WTC11 (cell line): Measurements from ENCODE around the gene UCKL1. TPM values are rescaled to one million over a fixed set of nuclear protein-coding genes. Genes with fewer than 3 reads are reported as not detected.

Experiments used
- ATAC-seq: fragments of 200-7000 bp; cut with Tn5 transposase; 2 replicates; pipeline ENCODE4 v1.10.0; 2021; ENCODE audit warnings: mild to moderate bottlenecking, moderate library complexity
- CTCF ChIA-PET: fragments of 300-600 bp; sonication (Branson Sonifier 250); formaldehyde crosslinking; loops from one replicate; lab custom pipeline; 2021; ENCODE audit warnings: antibody characterized with exemption; lab: Charles Lee
- POLR2A ChIA-PET: fragments of 350-600 bp; sonication (Branson Sonifier 250); formaldehyde crosslinking; loops from one replicate; lab custom pipeline; 2021; ENCODE audit warnings: antibody characterized with exemption; lab: Charles Lee
- DNase-seq: peaks from one replicate; pipeline ENCODE4 v3.0.0; 2021; ENCODE audit warnings: low spot score
- H3K27ac Mint-ChIP-seq: 2 replicates; pipeline ENCODE4 v1.8.0; 2021; ENCODE audit warnings: mixed read lengths
- H3K27me3 Mint-ChIP-seq: 2 replicates; pipeline ENCODE4 v1.8.0; 2021; ENCODE audit warnings: low read depth, mild to moderate bottlenecking, moderate library complexity, mixed read lengths
- H3K36me3 Mint-ChIP-seq: 2 replicates; pipeline ENCODE4 v1.8.0; 2021; ENCODE audit warnings: mixed read lengths
- H3K4me1 Mint-ChIP-seq: 2 replicates; pipeline ENCODE4 v1.8.0; 2022; ENCODE audit warnings: mixed read lengths
- H3K4me3 Mint-ChIP-seq: 2 replicates; pipeline ENCODE4 v1.8.0; 2021; ENCODE audit warnings: mild to moderate bottlenecking, moderate library complexity, mixed read lengths
- H3K9me3 Mint-ChIP-seq: 2 replicates; pipeline ENCODE4 v1.8.0; 2021; ENCODE audit warnings: mixed read lengths
- AR ChIP-seq: fragments of 250-450 bp; sonication (Bioruptor Pico); IDR thresholded peaks from 2 replicates; pipeline ENCODE4 v1.9.0; 2021; ENCODE audit warnings: mild to moderate bottlenecking
- ATF2 ChIP-seq: sonication (generic); formaldehyde crosslinking; IDR thresholded peaks from 2 replicates; pipeline ENCODE4 v1.8.1; 2022; ENCODE audit warnings: low read depth, missing genetic modification reagents, borderline replicate concordance
- CDX4 ChIP-seq: fragments of 250-450 bp; sonication (Bioruptor Pico); IDR thresholded peaks from 2 replicates; pipeline ENCODE4 v1.9.0; 2021; ENCODE audit warnings: moderate library complexity, mild to moderate bottlenecking, inconsistent platforms, borderline replicate concordance
- HMGA2 ChIP-seq: fragments of 250-450 bp; sonication (Bioruptor Pico); IDR thresholded peaks from 2 replicates; pipeline ENCODE4 v1.4.0; 2021; ENCODE audit warnings: mild to moderate bottlenecking, moderate library complexity
- KAT7 ChIP-seq: sonication (generic); formaldehyde crosslinking; IDR thresholded peaks from 2 replicates; pipeline ENCODE4 v1.8.1; 2023; ENCODE audit warnings: missing genetic modification reagents, mild to moderate bottlenecking, borderline replicate concordance
- NFE2L1 ChIP-seq: sonication (generic); formaldehyde crosslinking; IDR thresholded peaks from 2 replicates; pipeline ENCODE4 v1.8.1; 2023; ENCODE audit warnings: missing genetic modification reagents
- OVOL2 ChIP-seq: fragments of 250-450 bp; sonication (Bioruptor Pico); IDR thresholded peaks from 2 replicates; pipeline ENCODE4 v1.9.0; 2021; ENCODE audit warnings: mild to moderate bottlenecking, borderline replicate concordance
- RORB ChIP-seq: fragments of 250-450 bp; sonication (Bioruptor Pico); IDR thresholded peaks from 2 replicates; pipeline ENCODE4 v1.9.0; 2021; ENCODE audit warnings: mild to moderate bottlenecking
- SMAD4 ChIP-seq: sonication (generic); formaldehyde crosslinking; IDR thresholded peaks from 2 replicates; pipeline ENCODE4 v1.8.0; 2022; ENCODE audit warnings: mild to moderate bottlenecking, missing genetic modification reagents
- STAT6 ChIP-seq: sonication (generic); formaldehyde crosslinking; conservative IDR thresholded peaks from 2 replicates; pipeline ENCODE4 v1.8.1; 2023; ENCODE audit warnings: mild to moderate bottlenecking, low read depth, missing genetic modification reagents, moderate library complexity
- ZBTB21 ChIP-seq: sonication (generic); formaldehyde crosslinking; IDR thresholded peaks from 2 replicates; pipeline ENCODE4 v1.8.1; 2023; ENCODE audit warnings: mild to moderate bottlenecking, missing genetic modification reagents, borderline replicate concordance
- ZMAT4 ChIP-seq: fragments of 250-450 bp; sonication (Bioruptor Pico); IDR thresholded peaks from 2 replicates; pipeline ENCODE4 v1.9.0; 2021; ENCODE audit warnings: mild to moderate bottlenecking
- ZNF281 ChIP-seq: sonication (generic); formaldehyde crosslinking; IDR thresholded peaks from 2 replicates; pipeline ENCODE4 v1.8.0; 2023; ENCODE audit warnings: mild to moderate bottlenecking, missing genetic modification reagents
- ZNF512 ChIP-seq: sonication (generic); formaldehyde crosslinking; IDR thresholded peaks from 2 replicates; pipeline ENCODE4 v1.8.1; 2022; ENCODE audit warnings: missing genetic modification reagents, borderline replicate concordance
- total RNA-seq: library from RNA; stranded (reverse); gene quantifications from 3 replicates; pipeline ENCODE4 v1.2.3, GENCODE V29; 2021

Gene UCKL1
- total RNA-seq, 1 experiment from 2014 or later = 51.2 TPM

GRCh38 chr20:63956664-63957003 is 418 bp upstream of the UCKL1 start (continued):
- TF ChIP-seq ZNF281 (CRISPR knock-in tag) (no peak), AR (CRISPR knock-in tag) (no peak)

- peak; percentile 32 for DNase-seq
- H3K27ac Mint-ChIP-seq = no peak overlapping the region
- no peak for ATAC-seq
- no peaks in the 10 kb centered on the region; the same call in none of the 2 replicates for H3K36me3 Mint-ChIP-seq
- CTCF ChIA-PET = interaction anchor here (0.6 to 5.0 kb wide), 9 partner anchors 18 to 417 kb away, joined by 3 to 54 read pairs (median 5); partner anchors contain the start of genes PRPF6 and SAMD10
- POLR2A ChIA-PET = interaction anchor here (0.7 kb wide), 1 partner anchor 115 kb away, joined by 3 read pairs; no protein-coding TSS in a partner anchor
- no peaks in the 10 kb centered on the region for H3K27me3 Mint-ChIP-seq
- TF ChIP-seq ZNF512 (CRISPR knock-in tag) (no peak), ZNF281 (CRISPR knock-in tag) (0 out of 2 replicates have a peak, but pooled peaks have one; percentile 17)
- peaks cover 20% of the 10 kb centered on the region for H3K4me1 Mint-ChIP-seq
- H3K4me3 Mint-ChIP-seq = peak overlapping the region; percentile 79
- no peaks in the 10 kb centered on the region for H3K9me3 Mint-ChIP-seq
Measured at GRCh38 chr20:63955281-63955826, 862 bp downstream of the UCKL1 start.

- no peaks in the 10 kb centered on the region; the same call in 1 of the 2 replicates for H3K36me3 Mint-ChIP-seq
- peak overlapping the region; percentile 86 for H3K27ac Mint-ChIP-seq
- DNase-seq (no peak), ATAC-seq (no peak)
- peaks cover 27% of the 10 kb centered on the region for H3K4me1 Mint-ChIP-seq
- no peaks in the 10 kb centered on the region for H3K27me3 Mint-ChIP-seq
- ChIA-PET POLR2A (interaction anchor here (0.5 to 0.6 kb wide), 2 partner anchors 105 to 227 kb away, joined by 3 read pairs; no protein-coding TSS in a partner anchor), CTCF (interaction anchor here (1.5 to 3.3 kb wide), 3 partner anchors 20 to 111 kb away, joined by 3 to 14 read pairs (median 6); no protein-coding TSS in a partner anchor)
- peak overlapping the region; percentile 79 for H3K4me3 Mint-ChIP-seq
- H3K9me3 Mint-ChIP-seq = no peaks in the 10 kb centered on the region
- TF ChIP-seq ATF2 (no peak), STAT6 (CRISPR knock-in tag) (no peak), HMGA2 (CRISPR knock-in tag) (no peak), OVOL2 (CRISPR knock-in tag) (no peak), CDX4 (CRISPR knock-in tag) (no peak), SMAD4 (CRISPR knock-in tag) (no peak), ZBTB21 (CRISPR knock-in tag) (no peak), KAT7 (CRISPR knock-in tag) (no peak), RORB (CRISPR knock-in tag) (no peak), ZMAT4 (no peak), NFE2L1 (no peak)
Measured at GRCh38 chr20:63953764-63954429, 2.3 kb downstream of the UCKL1 start.
